Astrocyte of the spinal cord (primary cell): ENCODE results near the gene ZNF134.

Experiments used
- DNase-seq: peaks from one replicate; pipeline ENCODE4 v3.0.0; 2011; ENCODE audit warnings: low read depth, low spot score
- H3K4me3 ChIP-seq: 2 replicates; pipeline ENCODE4 v1.5.1; 2011; ENCODE audit warnings: low read depth, mild to moderate bottlenecking, low read length, moderate library complexity
- CTCF ChIP-seq: IDR thresholded peaks from 2 replicates; pipeline ENCODE4 v1.5.1; 2012; ENCODE audit warnings: low read depth, mild to moderate bottlenecking, low read length, inconsistent platforms
- in situ Hi-C: cut with HindIII; loops from 2 replicates; pipeline ENCODE4 v1.10.0; 2017; ENCODE audit warnings: low sequenced_read_pairs

The ZNF134 gene

DNA sequence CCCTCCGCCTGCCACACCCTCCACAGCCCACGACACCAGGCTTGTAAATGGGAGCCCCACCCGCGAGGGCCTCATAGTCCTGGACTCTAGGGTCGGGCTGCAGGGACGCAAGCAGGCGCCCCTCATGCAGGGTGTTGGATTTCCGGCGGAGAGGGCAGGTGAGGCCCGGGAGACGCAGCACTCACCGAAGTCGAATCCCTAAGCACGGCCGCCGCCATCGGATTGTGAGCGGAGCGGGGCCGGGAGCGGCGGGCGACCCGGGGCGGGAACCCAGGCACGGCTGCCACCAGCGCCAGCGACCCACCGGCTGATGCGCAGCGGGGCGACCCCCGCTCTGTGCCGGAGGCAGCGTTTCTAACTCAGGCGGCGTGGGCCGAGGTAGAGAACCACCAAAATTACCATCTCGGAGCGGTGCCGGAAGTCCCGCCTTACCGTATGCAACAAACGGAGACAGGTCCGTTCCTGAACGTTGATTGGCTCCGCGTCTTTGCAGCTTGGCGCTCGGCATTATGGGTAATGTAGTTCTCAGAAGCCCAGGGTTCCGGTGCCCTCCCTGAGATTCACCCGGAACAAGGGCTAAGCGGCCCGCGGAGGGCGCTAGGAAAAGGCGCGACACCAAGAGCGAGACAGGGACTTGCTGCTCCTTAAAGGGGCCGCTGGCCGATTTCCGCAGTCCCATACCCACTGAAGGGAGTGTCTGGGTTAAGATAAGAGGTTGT is 35.4 kb upstream of the ZNF134 start, which contains the start of gene ZNF416:
Gene ZNF416 (minus strand): TSS at position 425 of the 719 bp plus-strand sequence. CDS start 207 bp downstream, at position 218.
- H3K4me3 ChIP-seq, result peak within 1 kb of the TSS; percentile 87
- in situ Hi-C loops, result no loop called here
- peak; percentile 99 for DNase-seq
- peak; percentile 4 for TF ChIP-seq CTCF

- DNase-seq, result no peak
- no peak overlapping the region for H3K4me3 ChIP-seq
- in situ Hi-C loops, result no loop called here
- no peak for TF ChIP-seq CTCF
These were observed 30.9 kb upstream of the ZNF134 start for GRCh38 chr19:57583104-57583520.

- in situ Hi-C loops, result no loop called here
- peak within 1 kb of the TSS; percentile 67 for H3K4me3 ChIP-seq
- DNase-seq, result peak; percentile 95
- TF ChIP-seq CTCF, result no peak
These were observed 30.3 kb upstream of the ZNF134 start, which contains the start of gene ZIK1 for GRCh38 chr19:57583521-57584416. ZIK1 (plus strand) TSS chr19:57584145; CDS start chr19:57584357, 212 bp downstream.

GRCh38 chr19:57587529-57587928 is 26.5 kb upstream of the ZNF134 start:
- in situ Hi-C loops, result no loop called here
- no peak for TF ChIP-seq CTCF
- no peak overlapping the region for H3K4me3 ChIP-seq

GRCh38 chr19:57599377-57599760 is 14.7 kb upstream of the ZNF134 start:
- H3K4me3 ChIP-seq, result peak overlapping the region; percentile 80
- TF ChIP-seq CTCF, result no peak
- in situ Hi-C loops, result no loop called here
- DNase-seq, result no peak

More at GRCh38 chr19:57587529-57587928, 26.5 kb upstream of the ZNF134 start:
- peak; percentile 55 for DNase-seq

DNA sequence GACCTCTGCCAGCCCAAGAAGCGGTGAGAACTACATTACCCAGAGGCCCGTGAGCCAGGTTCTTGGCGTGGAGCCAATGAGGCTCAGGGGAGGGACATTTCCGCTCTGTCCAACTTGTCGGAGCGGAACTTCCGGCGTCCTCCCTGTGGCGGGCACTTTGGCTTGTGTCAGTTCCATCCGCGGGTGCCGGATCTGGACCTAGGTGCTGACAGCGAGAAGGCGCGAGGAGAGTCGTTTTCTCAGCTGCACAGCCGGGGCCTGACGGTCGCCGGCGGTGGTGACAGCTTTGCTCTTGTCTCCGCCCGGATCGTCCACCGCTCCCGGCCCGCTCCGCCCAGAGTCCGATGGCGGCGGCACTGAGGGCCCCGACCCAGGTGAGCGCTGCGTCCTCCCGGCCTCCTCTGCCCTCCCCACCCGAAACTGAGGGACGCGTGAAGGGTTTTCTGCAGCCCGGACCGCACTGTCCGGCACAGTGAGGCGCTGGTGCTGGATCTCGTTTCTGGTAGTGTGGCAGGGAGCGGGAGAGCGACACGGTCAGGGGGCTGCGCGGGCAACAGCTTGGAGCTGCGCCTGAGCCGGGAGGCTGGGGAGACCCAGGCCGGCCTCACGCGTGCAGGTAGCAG is 14.2 kb upstream of the ZNF134 start, which contains the start of gene ZNF530:
Gene ZNF530 (plus strand): TSS at position 125 of the 623 bp plus-strand sequence. CDS start 4,461 bp downstream, outside the sequence.
- TF ChIP-seq CTCF, result no peak
- peak within 1 kb of the TSS; percentile 80 for H3K4me3 ChIP-seq
- peak; percentile 90 for DNase-seq
- in situ Hi-C loops, result no loop called here
